ENCODE data around the gene SSR2.

SSR2 gene

DNA sequence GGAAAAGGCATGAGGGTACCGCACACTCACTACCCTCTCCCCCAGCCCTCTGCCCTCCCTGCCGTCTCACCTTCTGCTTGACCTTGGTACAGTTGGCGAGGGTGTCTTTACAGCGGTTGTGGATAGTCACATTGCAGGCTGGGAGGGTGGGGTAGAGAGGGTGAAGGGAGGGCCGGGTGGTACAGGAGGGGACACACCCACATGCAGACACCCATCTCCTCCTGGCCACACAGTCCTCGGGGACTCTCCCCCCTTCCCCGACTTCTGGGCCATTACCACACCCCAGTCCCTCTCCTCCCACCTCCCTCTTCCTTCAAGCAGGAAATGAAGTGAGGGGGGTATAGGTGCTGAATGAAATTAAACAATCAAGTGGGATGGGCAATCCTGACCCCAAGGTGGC lies 54.0 kb downstream of the SSR2 start:
- Histone ChIP-seq H3K9me2 (replicated peaks; ENCODE audit: insufficient read depth, low read length) (no peaks in the 10 kb centered on the region), H3K4me3 (ENCODE audit: insufficient read depth, low read length, poor library complexity, severe bottlenecking) (no peak overlapping the region), H3F3A (ENCODE audit: insufficient read depth) (no peaks in the 10 kb centered on the region), H4K20me1 (ENCODE audit: low read depth, low read length) (no peaks in the 10 kb centered on the region), H3K4me2 (ENCODE audit: low read depth, low read length, poor library complexity, severe bottlenecking) (no peak overlapping the region), H2AFZ (ENCODE audit: low read depth, low read length, severe bottlenecking) (no peak overlapping the region), H3K36me3 (ENCODE audit: low read length) (0 out of 2 replicates have a peak, but pooled peaks cover 6% of the 10 kb centered on the region), H3K27ac (ENCODE audit: low read depth, low read length) (no peak overlapping the region), H3K27me3 (ENCODE audit: low read length) (no peaks in the 10 kb centered on the region), H3K79me2 (ENCODE audit: insufficient read depth, low read length) (peaks cover 36% of the 10 kb centered on the region), H3K9me3 (ENCODE audit: insufficient read depth, low read length) (no peaks in the 10 kb centered on the region), H3K9ac (ENCODE audit: low read length) (no peak overlapping the region)
- TF ChIP-seq CTCF (IDR thresholded peaks at IDR 0.05; ENCODE audit: insufficient read depth, low read length, poor library complexity, severe bottlenecking) = no peak
- no peak for TF ChIP-seq EZH2phosphoT487 (conservative IDR thresholded peaks at IDR 0.05; ENCODE audit: low read length)

- Histone ChIP-seq H3K27me3 (ENCODE audit: low read length) (no peaks in the 10 kb centered on the region), H3K36me3 (ENCODE audit: low read length) (0 out of 2 replicates have a peak, but pooled peaks cover 6% of the 10 kb centered on the region), H3K9me3 (ENCODE audit: insufficient read depth, low read length) (no peaks in the 10 kb centered on the region), H3K9ac (ENCODE audit: low read length) (no peak overlapping the region), H3K9me2 (replicated peaks; ENCODE audit: insufficient read depth, low read length) (no peaks in the 10 kb centered on the region), H3K27ac (ENCODE audit: low read depth, low read length) (no peak overlapping the region), H3K4me3 (ENCODE audit: insufficient read depth, low read length, poor library complexity, severe bottlenecking) (no peak overlapping the region), H3K4me2 (ENCODE audit: low read depth, low read length, poor library complexity, severe bottlenecking) (no peak overlapping the region), H3F3A (ENCODE audit: insufficient read depth) (no peaks in the 10 kb centered on the region), H2AFZ (ENCODE audit: low read depth, low read length, severe bottlenecking) (no peak overlapping the region), H4K20me1 (ENCODE audit: low read depth, low read length) (no peaks in the 10 kb centered on the region), H3K79me2 (ENCODE audit: insufficient read depth, low read length) (peaks cover 30% of the 10 kb centered on the region)
- no peak for TF ChIP-seq EZH2phosphoT487 (conservative IDR thresholded peaks at IDR 0.05; ENCODE audit: low read length)
- no peak for TF ChIP-seq CTCF (IDR thresholded peaks at IDR 0.05; ENCODE audit: insufficient read depth, low read length, poor library complexity, severe bottlenecking)
These were observed 54.6 kb downstream of the SSR2 start for GRCh38 chr1:155966135-155966534.

- H3F3A ChIP-seq (ENCODE audit: insufficient read depth) = peaks cover 12% of the 10 kb centered on the region; the same call in 1 of the 2 replicates
These were observed 56.6 kb downstream of the SSR2 start for GRCh38 chr1:155964193-155964592.

GRCh38 chr1:155962599-155963211 lies 58.0 kb downstream of the SSR2 start:
- H4K20me1 ChIP-seq (ENCODE audit: low read depth, low read length) = no peaks in the 10 kb centered on the region
- H3K9me3 ChIP-seq (ENCODE audit: insufficient read depth, low read length) = no peaks in the 10 kb centered on the region
- no peaks in the 10 kb centered on the region for H3K9me2 ChIP-seq (replicated peaks; ENCODE audit: insufficient read depth, low read length)
- H3F3A ChIP-seq (ENCODE audit: insufficient read depth) = peaks cover 12% of the 10 kb centered on the region; the same call in 1 of the 2 replicates
- no peak overlapping the region for H2AFZ ChIP-seq (ENCODE audit: low read depth, low read length, severe bottlenecking)
- H3K36me3 ChIP-seq (ENCODE audit: low read length) = peaks cover 18% of the 10 kb centered on the region; the same call in 1 of the 2 replicates
- no peak overlapping the region for H3K4me3 ChIP-seq (ENCODE audit: insufficient read depth, low read length, poor library complexity, severe bottlenecking)
- H3K27ac ChIP-seq (ENCODE audit: low read depth, low read length) = no peak overlapping the region
- no peak overlapping the region for H3K9ac ChIP-seq (ENCODE audit: low read length)
- TF ChIP-seq CTCF (IDR thresholded peaks at IDR 0.05; ENCODE audit: insufficient read depth, low read length, poor library complexity, severe bottlenecking) = no peak
- no peak for TF ChIP-seq EZH2phosphoT487 (conservative IDR thresholded peaks at IDR 0.05; ENCODE audit: low read length)
- no peak overlapping the region for H3K4me2 ChIP-seq (ENCODE audit: low read depth, low read length, poor library complexity, severe bottlenecking)
- no peaks in the 10 kb centered on the region for H3K27me3 ChIP-seq (ENCODE audit: low read length)
- H3K79me2 ChIP-seq (ENCODE audit: insufficient read depth, low read length) = no peaks in the 10 kb centered on the region; the same call in 1 of the 2 replicates

More at GRCh38 chr1:155964193-155964592, 56.6 kb downstream of the SSR2 start:
- no peak overlapping the region for H3K27ac ChIP-seq (ENCODE audit: low read depth, low read length)
- H3K4me2 ChIP-seq (ENCODE audit: low read depth, low read length, poor library complexity, severe bottlenecking) = no peak overlapping the region
- no peaks in the 10 kb centered on the region for H3K9me2 ChIP-seq (replicated peaks; ENCODE audit: insufficient read depth, low read length)
- no peaks in the 10 kb centered on the region for H3K27me3 ChIP-seq (ENCODE audit: low read length)
- no peak for TF ChIP-seq EZH2phosphoT487 (conservative IDR thresholded peaks at IDR 0.05; ENCODE audit: low read length)
- no peaks in the 10 kb centered on the region for H4K20me1 ChIP-seq (ENCODE audit: low read depth, low read length)
- no peak overlapping the region for H2AFZ ChIP-seq (ENCODE audit: low read depth, low read length, severe bottlenecking)
- H3K79me2 ChIP-seq (ENCODE audit: insufficient read depth, low read length) = peaks cover 10% of the 10 kb centered on the region
- H3K9me3 ChIP-seq (ENCODE audit: insufficient read depth, low read length) = no peaks in the 10 kb centered on the region
- no peak overlapping the region for H3K9ac ChIP-seq (ENCODE audit: low read length)
- H3K4me3 ChIP-seq (ENCODE audit: insufficient read depth, low read length, poor library complexity, severe bottlenecking) = no peak overlapping the region
- 0 out of 2 replicates have a peak, but pooled peaks cover 11% of the 10 kb centered on the region for H3K36me3 ChIP-seq (ENCODE audit: low read length)
